Choroid plexus epithelial cell (primary cell): ENCODE results near the gene ZNRF1.

ENCODE experiments used
- DNase-seq: peaks from one replicate; pipeline ENCODE4 v3.0.0-alpha.2; 2010; ENCODE audit warnings: low read depth
- H3K4me3 ChIP-seq: 2 replicates; pipeline ENCODE4 v1.5.1; 2011; ENCODE audit warnings: low read depth, mild to moderate bottlenecking, control low read depth, low read length, moderate library complexity
- CTCF ChIP-seq: conservative IDR thresholded peaks from 2 replicates; pipeline ENCODE4 v1.5.1; 2011; ENCODE audit warnings: low read depth, mild to moderate bottlenecking, control low read depth, inconsistent platforms, low read length, moderate library complexity

ZNRF1 gene

DNA sequence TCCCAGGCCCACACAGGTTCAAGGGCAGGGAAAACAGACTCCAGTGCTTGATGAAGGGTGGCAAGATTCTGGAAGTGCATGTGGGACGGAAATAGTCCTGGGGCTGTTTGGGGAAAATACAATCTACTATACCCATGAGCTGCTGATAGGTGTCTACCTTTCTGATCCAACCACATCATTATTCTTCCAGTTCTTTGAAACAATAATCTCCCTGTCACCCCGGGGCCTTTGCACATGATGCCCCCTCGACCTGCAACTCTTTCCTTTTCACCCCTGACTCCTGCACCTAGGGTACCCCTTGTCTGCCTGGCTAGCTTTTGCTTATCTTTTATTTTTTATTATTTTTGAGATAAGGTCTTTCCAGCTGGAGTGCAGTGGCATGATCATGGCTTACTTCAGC, 72.8 kb downstream of the ZNRF1 start:
- DNase-seq: no peak
- H3K4me3 ChIP-seq: no peak overlapping the region
- TF ChIP-seq CTCF: no peak

- H3K4me3 ChIP-seq: no peak overlapping the region
- DNase-seq: no peak
- no peak for TF ChIP-seq CTCF
These were observed 73.6 kb downstream of the ZNRF1 start for GRCh38 chr16:75072239-75072947.

GRCh38 chr16:75073545-75074303, 74.9 kb downstream of the ZNRF1 start:
- H3K4me3 ChIP-seq: peak overlapping the region; percentile 25
- no peak for TF ChIP-seq CTCF

DNA sequence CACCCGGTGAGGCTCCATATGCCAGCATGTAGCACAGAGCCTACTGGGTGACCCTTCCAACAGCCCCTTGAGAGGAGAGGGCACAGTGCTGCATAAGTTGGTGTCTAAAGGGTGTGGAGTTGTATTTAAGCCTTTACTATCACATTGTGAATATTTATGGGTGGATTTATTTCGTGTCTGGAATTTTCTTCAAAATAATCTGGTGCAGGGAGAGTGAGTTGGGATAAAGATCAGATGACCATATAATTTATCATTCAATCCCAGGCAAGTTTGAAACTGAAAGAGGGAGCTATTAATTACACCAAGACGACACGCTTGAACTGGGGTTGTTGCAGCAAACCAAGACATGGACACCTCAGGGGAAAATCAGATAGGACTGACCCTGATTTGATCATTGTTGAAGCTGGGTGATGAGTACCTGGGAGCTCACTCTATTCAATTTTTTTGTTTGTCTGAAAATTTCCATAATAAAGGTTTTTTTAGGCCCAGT, 75.5 kb downstream of the ZNRF1 start:
- no peak for DNase-seq
- peak overlapping the region; percentile 25 for H3K4me3 ChIP-seq
- TF ChIP-seq CTCF: no peak

More at GRCh38 chr16:75073545-75074303, 74.9 kb downstream of the ZNRF1 start:
- DNase-seq: peak; percentile 89

GRCh38 chr16:75074920-75075687, 76.3 kb downstream of the ZNRF1 start:
- H3K4me3 ChIP-seq: no peak overlapping the region
- DNase-seq: peak; percentile 58
- TF ChIP-seq CTCF: no peak

- no peak overlapping the region for H3K4me3 ChIP-seq
- TF ChIP-seq CTCF: no peak
These were observed 77.0 kb downstream of the ZNRF1 start for GRCh38 chr16:75075688-75076268.

More at GRCh38 chr16:75075688-75076268, 77.0 kb downstream of the ZNRF1 start:
- no peak for DNase-seq
